Vagina (tissue), 2 donors: Measurements from ENCODE around the gene TNIK. TPM values are rescaled to one million over a fixed set of nuclear protein-coding genes. Genes with fewer than 3 reads are reported as not detected.

Source experiments
- DNase-seq, 2 donors: peaks; one replicate each; pipeline ENCODE4 v3.0.0-alpha.2; 2017; ENCODE audit errors: extremely low spot score in 2 of 2
- H3K27ac ChIP-seq: fragments of 200-600 bp; sonication (generic); one replicate; pipeline ENCODE4 v1.5.1; 2019
- H3K27me3 ChIP-seq: fragments of 200-600 bp; sonication (generic); one replicate; pipeline ENCODE4 v1.5.1; 2019
- H3K36me3 ChIP-seq, 2 donors: fragments of 200-600 bp; sonication (generic); one replicate each; pipeline ENCODE4 v1.5.1; 2017 to 2019
- H3K4me1 ChIP-seq: fragments of 200-600 bp; sonication (generic); one replicate; pipeline ENCODE4 v1.5.1; 2019
- H3K4me3 ChIP-seq, 2 donors: fragments of 200-600 bp; sonication (generic); 1 replicate in 1 of 2; 2 replicates in 1 of 2; pipeline ENCODE4 v1.5.1; 2016 to 2019
- H3K9me3 ChIP-seq: fragments of 200-600 bp; sonication (generic); one replicate; pipeline ENCODE4 v1.5.1; 2019
- POLR2A ChIP-seq, 2 donors: fragments of 450-650 bp; IDR thresholded peaks; one replicate each; pipeline ENCODE4 v1.6.1; 2017; ENCODE audit warnings: antibody characterized with exemption in 2 of 2, mild to moderate bottlenecking in 2 of 2, moderate library complexity in 2 of 2
- POLR2AphosphoS5 ChIP-seq, 2 donors: sonication (generic); formaldehyde crosslinking; IDR thresholded peaks; one replicate each; pipeline ENCODE4 v1.9.0; 2017; ENCODE audit warnings: antibody characterized with exemption in 2 of 2, mild to moderate bottlenecking in 2 of 2, low read depth in 1 of 2; ENCODE audit not compliant: insufficient read depth in 1 of 2
- intact Hi-C: fragments of 100-400 bp; cut with DNase I; formaldehyde crosslinking; loops from one replicate; pipeline ENCODE4 v1.15.1; 2023
- total RNA-seq: library from RNA; depleted of rRNA; stranded (reverse); fragments of >200 nt; gene quantifications from one replicate; pipeline ENCODE4 v1.2.3, GENCODE V29; 2016
- TF ChIP-seq, protein P1 (sequence below), 3 experiments: fragments of 450-650 bp in 2 of 3; fragments of 200-600 bp in 1 of 3; sonication (generic) in 1 of 3; IDR thresholded peaks; one replicate each; pipeline ENCODE4 v1.5.1; 2017 to 2019; ENCODE audit warnings: antibody characterized with exemption in 3 of 3, mild to moderate bottlenecking in 2 of 3, moderate library complexity in 2 of 3

Gene TNIK
- total RNA-seq, 1 donor from 2014 or later, result 5.9 TPM

DNA sequence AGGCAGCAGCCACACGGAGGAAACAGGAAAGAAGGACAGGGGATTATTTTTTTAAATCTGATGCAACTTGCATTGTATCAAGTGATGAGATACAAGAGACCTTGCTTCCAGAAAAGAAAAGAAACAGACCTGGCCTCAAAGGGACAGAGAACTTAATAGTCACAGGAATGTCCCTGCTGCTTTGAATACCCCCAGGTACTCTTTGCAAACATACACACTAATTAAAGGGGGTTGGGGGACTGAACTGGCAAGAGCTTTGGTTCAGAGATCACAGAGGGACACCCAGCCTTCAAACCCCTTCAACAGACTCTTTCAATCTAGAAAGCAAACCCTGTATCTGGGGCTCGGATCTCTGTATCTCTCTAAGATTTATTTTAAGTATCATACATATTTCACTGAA, 18.0 kb downstream of the TNIK start:
- H3K4me3 ChIP-seq, result no peak overlapping the region
- TF ChIP-seq POLR2A (IDR thresholded peaks at IDR 0.05), result no peak
- no peak overlapping the region for H3K27ac ChIP-seq
- H3K4me1 ChIP-seq, result no peaks in the 10 kb centered on the region
- no peak for DNase-seq
- intact Hi-C loops, result no loop called here
- no peaks in the 10 kb centered on the region for H3K27me3 ChIP-seq
- H3K36me3 ChIP-seq, result no peaks in the 10 kb centered on the region
- no peaks in the 10 kb centered on the region for H3K9me3 ChIP-seq

DNA sequence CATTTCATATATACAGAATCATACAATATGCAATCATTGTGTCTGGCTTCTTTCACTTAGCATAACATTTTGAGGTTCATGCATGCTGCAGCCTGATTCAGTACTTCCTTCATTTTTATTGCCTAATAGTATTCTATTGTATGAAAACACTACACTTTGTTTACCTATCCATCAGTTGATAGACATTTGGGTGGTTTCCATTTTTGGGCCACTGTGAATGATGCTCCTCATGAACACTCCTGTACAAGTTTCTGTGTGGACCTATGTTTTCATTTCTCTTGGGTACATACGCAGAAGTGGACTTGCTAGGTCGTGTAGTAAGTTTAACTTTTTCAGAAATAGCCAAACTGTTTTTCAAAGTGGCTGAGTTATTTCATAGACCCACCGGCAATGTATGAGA, 18.8 kb downstream of the TNIK start:
- no peaks in the 10 kb centered on the region for H3K9me3 ChIP-seq
- H3K27me3 ChIP-seq, result no peaks in the 10 kb centered on the region
- intact Hi-C loops, result no loop called here
- no peaks in the 10 kb centered on the region for H3K4me1 ChIP-seq
- no peak overlapping the region for H3K4me3 ChIP-seq
- no peak for DNase-seq
- TF ChIP-seq POLR2AphosphoS5 (IDR thresholded peaks at IDR 0.05; ENCODE audit: insufficient read depth in 1 of 2, low read depth in 1 of 2) (no peak), POLR2A (IDR thresholded peaks at IDR 0.05) (no peak)
- TF ChIP-seq, protein P1, sequence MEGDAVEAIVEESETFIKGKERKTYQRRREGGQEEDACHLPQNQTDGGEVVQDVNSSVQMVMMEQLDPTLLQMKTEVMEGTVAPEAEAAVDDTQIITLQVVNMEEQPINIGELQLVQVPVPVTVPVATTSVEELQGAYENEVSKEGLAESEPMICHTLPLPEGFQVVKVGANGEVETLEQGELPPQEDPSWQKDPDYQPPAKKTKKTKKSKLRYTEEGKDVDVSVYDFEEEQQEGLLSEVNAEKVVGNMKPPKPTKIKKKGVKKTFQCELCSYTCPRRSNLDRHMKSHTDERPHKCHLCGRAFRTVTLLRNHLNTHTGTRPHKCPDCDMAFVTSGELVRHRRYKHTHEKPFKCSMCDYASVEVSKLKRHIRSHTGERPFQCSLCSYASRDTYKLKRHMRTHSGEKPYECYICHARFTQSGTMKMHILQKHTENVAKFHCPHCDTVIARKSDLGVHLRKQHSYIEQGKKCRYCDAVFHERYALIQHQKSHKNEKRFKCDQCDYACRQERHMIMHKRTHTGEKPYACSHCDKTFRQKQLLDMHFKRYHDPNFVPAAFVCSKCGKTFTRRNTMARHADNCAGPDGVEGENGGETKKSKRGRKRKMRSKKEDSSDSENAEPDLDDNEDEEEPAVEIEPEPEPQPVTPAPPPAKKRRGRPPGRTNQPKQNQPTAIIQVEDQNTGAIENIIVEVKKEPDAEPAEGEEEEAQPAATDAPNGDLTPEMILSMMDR (IDR thresholded peaks at IDR 0.05), result no peak
- no peak overlapping the region for H3K27ac ChIP-seq
- H3K36me3 ChIP-seq, result no peaks in the 10 kb centered on the region

DNA sequence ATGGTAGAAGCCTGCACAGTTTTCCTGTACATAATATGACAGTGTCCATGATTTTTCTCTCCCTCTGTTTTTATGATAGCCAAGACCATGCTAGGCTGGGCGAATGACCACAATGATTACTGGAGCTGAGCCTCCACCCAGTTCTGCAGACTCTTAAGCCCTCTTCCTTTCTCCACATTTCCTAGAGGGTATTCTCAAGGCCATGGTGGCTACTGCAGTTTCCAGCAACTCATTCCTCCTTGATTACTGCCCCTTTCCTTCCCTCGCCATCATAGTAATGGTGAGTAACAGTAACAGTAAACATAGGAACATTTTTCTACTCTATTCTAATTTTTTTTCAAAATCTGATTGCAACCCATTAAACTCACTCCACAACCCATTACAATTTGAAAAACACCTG, 20.2 kb downstream of the TNIK start:
- intact Hi-C loops, result no loop called here

DNA sequence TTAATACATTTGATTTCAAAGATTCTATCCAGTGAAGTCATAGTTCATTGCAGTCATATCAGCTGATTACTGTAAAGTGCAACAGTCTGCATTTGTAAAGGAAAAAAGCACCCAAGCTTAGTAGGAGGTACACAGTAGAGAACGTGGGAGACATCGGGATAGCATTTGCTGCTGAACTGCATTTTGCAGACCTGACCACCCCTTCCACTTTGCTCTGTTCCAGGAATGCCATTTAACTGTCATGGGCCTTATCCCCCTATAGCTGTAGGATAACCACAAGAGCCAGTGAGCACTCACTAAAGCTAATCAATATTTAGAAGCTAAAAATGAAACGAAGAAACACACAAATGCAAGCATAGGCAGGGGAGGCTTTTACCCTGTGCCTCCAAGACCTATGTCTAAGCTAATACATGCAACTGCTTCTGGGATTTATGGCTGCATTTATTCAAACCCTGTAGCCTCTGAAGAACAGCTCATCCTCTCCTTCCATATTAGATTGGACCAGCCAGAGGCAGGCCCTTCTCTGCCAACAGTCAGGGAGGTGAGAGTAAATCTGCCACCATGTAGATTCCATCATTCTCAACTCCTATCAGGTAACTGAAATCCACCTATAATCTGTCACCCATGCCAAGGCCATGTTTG, 23.0 kb downstream of the TNIK start:
- TF ChIP-seq POLR2AphosphoS5 (IDR thresholded peaks at IDR 0.05; ENCODE audit: insufficient read depth in 1 of 2, low read depth in 1 of 2) (no peak), POLR2A (IDR thresholded peaks at IDR 0.05) (no peak)
- TF ChIP-seq, protein P1 (IDR thresholded peaks at IDR 0.05), result no peak

More for the DNA sequence above, 20.2 kb downstream of the TNIK start:
- H3K4me1 ChIP-seq, result no peaks in the 10 kb centered on the region
- DNase-seq, result no peak
- H3K27ac ChIP-seq, result no peak overlapping the region
- no peaks in the 10 kb centered on the region for H3K27me3 ChIP-seq
- TF ChIP-seq POLR2AphosphoS5 (IDR thresholded peaks at IDR 0.05; ENCODE audit: insufficient read depth in 1 of 2, low read depth in 1 of 2) (no peak), POLR2A (IDR thresholded peaks at IDR 0.05) (no peak)
- TF ChIP-seq, protein P1 (IDR thresholded peaks at IDR 0.05), result no peak
- no peak overlapping the region for H3K4me3 ChIP-seq
- H3K9me3 ChIP-seq, result no peaks in the 10 kb centered on the region
- H3K36me3 ChIP-seq, result no peaks in the 10 kb centered on the region

DNA sequence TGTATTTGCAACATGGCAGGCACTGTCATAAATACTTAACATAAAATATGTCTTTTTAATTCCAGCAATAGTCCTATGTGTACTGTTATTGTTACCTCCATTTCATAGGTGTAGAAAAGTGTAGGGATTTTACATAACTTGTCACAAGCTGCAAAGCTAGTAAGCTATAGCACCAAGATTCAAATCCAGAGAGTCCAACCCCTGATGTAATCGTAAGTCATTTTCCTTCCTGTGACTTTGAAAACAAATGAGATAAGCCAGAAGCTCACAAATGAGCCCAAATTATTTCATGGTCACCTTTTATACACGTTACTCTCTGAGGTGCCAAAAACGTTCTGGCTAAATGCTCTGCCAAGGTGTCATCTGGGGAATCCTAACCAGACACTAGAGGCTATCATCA, 23.8 kb downstream of the TNIK start:
- Histone ChIP-seq H3K27me3 (no peaks in the 10 kb centered on the region), H3K4me3 (no peak overlapping the region), H3K4me1 (no peaks in the 10 kb centered on the region), H3K36me3 (no peaks in the 10 kb centered on the region), H3K9me3 (no peaks in the 10 kb centered on the region), H3K27ac (no peak overlapping the region)
- TF ChIP-seq POLR2AphosphoS5 (IDR thresholded peaks at IDR 0.05; ENCODE audit: insufficient read depth in 1 of 2, low read depth in 1 of 2) (no peak), POLR2A (IDR thresholded peaks at IDR 0.05) (no peak)
- TF ChIP-seq, protein P1 (IDR thresholded peaks at IDR 0.05), result no peak
- DNase-seq, result no peak
- intact Hi-C loops, result no loop called here

More for the DNA sequence above, 23.0 kb downstream of the TNIK start:
- no peaks in the 10 kb centered on the region for H3K9me3 ChIP-seq
- no peak for DNase-seq
- intact Hi-C loops, result no loop called here
- no peaks in the 10 kb centered on the region for H3K36me3 ChIP-seq
- H3K27ac ChIP-seq, result no peak overlapping the region
- H3K4me3 ChIP-seq, result no peak overlapping the region
- H3K27me3 ChIP-seq, result no peaks in the 10 kb centered on the region
- no peaks in the 10 kb centered on the region for H3K4me1 ChIP-seq
